Thyroid gland (tissue), 4 donors: ENCODE data around the gene UPB1. TPM values are rescaled to one million over a fixed set of nuclear protein-coding genes. Genes with fewer than 3 reads are reported as not detected.

Source experiments
- DNase-seq, 2 donors: peaks; one replicate each; pipeline ENCODE4 v3.0.0-alpha.2; 2019
- H3K27ac ChIP-seq, 3 donors: fragments of 200-600 bp; sonication (generic); 1 replicate in 2 of 3; 2 replicates in 1 of 3; pipeline ENCODE4 v1.5.1; 2016 to 2019; ENCODE audit warnings: mild to moderate bottlenecking in 1 of 3, moderate library complexity in 1 of 3
- H3K27me3 ChIP-seq: fragments of 200-600 bp; sonication (generic); one replicate; pipeline ENCODE4 v1.5.1; 2019
- H3K36me3 ChIP-seq, 2 donors: fragments of 200-600 bp; sonication (generic); one replicate each; pipeline ENCODE4 v1.5.1; 2016 to 2019
- H3K4me1 ChIP-seq, 2 donors: fragments of 200-600 bp; sonication (generic); one replicate each; pipeline ENCODE4 v1.5.1; 2017 to 2019
- H3K4me3 ChIP-seq, 3 donors: fragments of 200-600 bp; sonication (generic); replicated peaks in 1 of 3; 1 replicate in 2 of 3; 2 replicates in 1 of 3; pipeline ENCODE4 v1.5.1; 2016; ENCODE audit warnings: mild to moderate bottlenecking in 1 of 3
- H3K9me3 ChIP-seq: fragments of 200-600 bp; sonication (generic); one replicate; pipeline ENCODE4 v1.5.1; 2017
- CTCF ChIP-seq, 6 experiments: fragments of 200-600 bp in 3 of 6; fragments of 450-650 bp in 3 of 6; sonication (generic) in 3 of 6; IDR thresholded peaks; one replicate each; pipeline ENCODE4 v1.5.1; 2016 to 2019; ENCODE audit warnings: antibody characterized with exemption in 6 of 6, mild to moderate bottlenecking in 2 of 6, inconsistent platforms in 1 of 6, moderate library complexity in 1 of 6
- POLR2A ChIP-seq, 2 donors: fragments of 450-650 bp; IDR thresholded peaks; one replicate each; pipeline ENCODE4 v1.6.1; 2017; ENCODE audit warnings: antibody characterized with exemption in 2 of 2, mild to moderate bottlenecking in 2 of 2, moderate library complexity in 1 of 2
- WGBS, 2 donors: methylation state at CpG; one replicate each; pipeline ENCODE4 v1.1.5; 2017; 5-methylcytosine and 5-hydroxymethylcytosine counted together
- intact Hi-C: fragments of 100-400 bp; cut with DNase I; formaldehyde crosslinking; loops from one replicate; pipeline ENCODE4 v1.15.1; 2023
- total RNA-seq, 4 donors: library from RNA; depleted of rRNA; stranded (reverse); fragments of >200 nt; gene quantifications; one replicate each; pipeline ENCODE4 v1.2.3, GENCODE V29; 2016

UPB1 gene
- total RNA-seq, 4 donors from 2014 or later, result not detected

GRCh38 chr22:24506802-24507438, 11.8 kb downstream of the UPB1 start:
- TF ChIP-seq POLR2A (IDR thresholded peaks at IDR 0.05), result no peak
- H3K36me3 ChIP-seq, result no peaks in the 10 kb centered on the region
- no peaks in the 10 kb centered on the region for H3K9me3 ChIP-seq
- H3K27ac ChIP-seq, result no peak overlapping the region
- no peak for DNase-seq
- no peaks in the 10 kb centered on the region for H3K27me3 ChIP-seq
- H3K4me1 ChIP-seq, result peaks cover 12 to 18% of the 10 kb centered on the region in 2 donors
- intact Hi-C loops, result no loop called here
- H3K4me3 ChIP-seq, result no peak overlapping the region
- WGBS, 2 donors, result 48 to 60% methylated on average over 6 of the region's 6 CpGs

- Histone ChIP-seq H3K9me3 (no peaks in the 10 kb centered on the region), H3K4me1 (peaks cover 12 to 18% of the 10 kb centered on the region in 2 donors), H3K36me3 (no peaks in the 10 kb centered on the region), H3K27me3 (no peaks in the 10 kb centered on the region), H3K4me3 (no peak overlapping the region), H3K27ac (no peak overlapping the region)
- DNase-seq, result no peak
- TF ChIP-seq POLR2A (IDR thresholded peaks at IDR 0.05) (no peak), CTCF (IDR thresholded peaks at IDR 0.05) (no peak)
- intact Hi-C loops, result no loop called here
- WGBS, 2 donors, result 50 to 72% methylated on average over 7 of the region's 7 CpGs
Measured at GRCh38 chr22:24507716-24508115, 12.6 kb downstream of the UPB1 start.

GRCh38 chr22:24510637-24511625, 15.8 kb downstream of the UPB1 start:
- intact Hi-C loops, result no loop called here
- peaks cover 12 to 20% of the 10 kb centered on the region in 2 donors for H3K4me1 ChIP-seq
- no peaks in the 10 kb centered on the region for H3K36me3 ChIP-seq
- H3K9me3 ChIP-seq, result no peaks in the 10 kb centered on the region
- no peak for TF ChIP-seq POLR2A (IDR thresholded peaks at IDR 0.05)
- TF ChIP-seq CTCF (IDR thresholded peaks at IDR 0.05), result no peak
- peak overlapping the region in 2 of 3 donors; percentile 12 to 50 for H3K27ac ChIP-seq
- peak; percentile 40 to 70 for DNase-seq
- no peak overlapping the region for H3K4me3 ChIP-seq
- H3K27me3 ChIP-seq, result no peaks in the 10 kb centered on the region
- 31 to 46% methylated on average over 10 of the region's 10 CpGs for WGBS, 2 donors

- H3K4me1 ChIP-seq, result peaks cover 12 to 23% of the 10 kb centered on the region in 2 donors
- H3K27ac ChIP-seq, result no peak overlapping the region
- WGBS, 2 donors, result 64 to 68% methylated on average over 3 of the region's 3 CpGs
- no peaks in the 10 kb centered on the region for H3K9me3 ChIP-seq
- intact Hi-C loops, result no loop called here
- no peaks in the 10 kb centered on the region for H3K36me3 ChIP-seq
- no peak overlapping the region for H3K4me3 ChIP-seq
- no peak for DNase-seq
- no peak for TF ChIP-seq CTCF (IDR thresholded peaks at IDR 0.05)
- TF ChIP-seq POLR2A (IDR thresholded peaks at IDR 0.05), result no peak
- H3K27me3 ChIP-seq, result no peaks in the 10 kb centered on the region
Measured at GRCh38 chr22:24512043-24512442, 16.9 kb downstream of the UPB1 start.

- Histone ChIP-seq H3K4me3 (no peak overlapping the region), H3K27me3 (no peaks in the 10 kb centered on the region), H3K9me3 (no peaks in the 10 kb centered on the region), H3K4me1 (peaks cover 12 to 20% of the 10 kb centered on the region in 2 donors), H3K36me3 (no peaks in the 10 kb centered on the region), H3K27ac (no peak overlapping the region)
- WGBS, 2 donors, result 90 to 91% methylated on average over 9 of the region's 9 CpGs
- TF ChIP-seq POLR2A (IDR thresholded peaks at IDR 0.05), result no peak
- TF ChIP-seq CTCF (IDR thresholded peaks at IDR 0.05), result no peak
- intact Hi-C loops, result no loop called here
- no peak for DNase-seq
Measured at GRCh38 chr22:24513378-24514240, 18.5 kb downstream of the UPB1 start.
